Endodermal cell (in vitro differentiated cells): Measurements from ENCODE around the gene TOLLIP. TPM values are rescaled to one million over a fixed set of nuclear protein-coding genes. Genes with fewer than 3 reads are reported as not detected.

Source experiments
- DNase-seq: peaks from one replicate; pipeline ENCODE4 v3.0.0-alpha.2; 2017
- H3K27ac ChIP-seq: 2 replicates; pipeline ENCODE4 v1.5.1; 2013; ENCODE audit warnings: mild to moderate bottlenecking, low read depth, low read length, moderate library complexity
- H3K27me3 ChIP-seq: 2 replicates; pipeline ENCODE4 v1.6.1; 2013; ENCODE audit warnings: mild to moderate bottlenecking, low read length, moderate library complexity; ENCODE audit not compliant: insufficient read depth, control insufficient read depth, poor library complexity, severe bottlenecking
- H3K36me3 ChIP-seq: 2 replicates; pipeline ENCODE4 v1.7.0; 2013; ENCODE audit warnings: mild to moderate bottlenecking, low read length, moderate library complexity; ENCODE audit not compliant: control insufficient read depth, insufficient read depth
- H3K4me1 ChIP-seq: one replicate; pipeline ENCODE4 v1.7.0; 2013; ENCODE audit warnings: low read length; ENCODE audit not compliant: control insufficient read depth, insufficient read depth
- H3K4me3 ChIP-seq: 2 replicates; pipeline ENCODE4 v1.5.1; 2013; ENCODE audit warnings: mild to moderate bottlenecking, low read length, moderate library complexity
- H3K9ac ChIP-seq: 2 replicates; pipeline ENCODE4 v1.6.1; 2013; ENCODE audit warnings: mild to moderate bottlenecking, low read length, moderate library complexity; ENCODE audit not compliant: poor library complexity, severe bottlenecking; ENCODE audit errors: extremely low read depth
- H3K9me3 ChIP-seq: 2 replicates; pipeline ENCODE4 v1.6.1; 2013; ENCODE audit warnings: mild to moderate bottlenecking, low read length, moderate library complexity; ENCODE audit not compliant: control insufficient read depth
- H3K27ac Mint-ChIP-seq: 2 replicates; pipeline ENCODE4 v1.8.0; 2020; ENCODE audit warnings: mixed read lengths
- H3K27me3 Mint-ChIP-seq: 2 replicates; pipeline ENCODE4 v1.8.0; 2021; ENCODE audit warnings: mild to moderate bottlenecking, mixed read lengths; ENCODE audit not compliant: insufficient read depth
- H3K36me3 Mint-ChIP-seq: 2 replicates; pipeline ENCODE4 v1.8.0; 2020; ENCODE audit warnings: low read depth, mixed read lengths
- H3K4me1 Mint-ChIP-seq: 2 replicates; pipeline ENCODE4 v1.8.0; 2020; ENCODE audit warnings: mixed read lengths
- H3K4me3 Mint-ChIP-seq: 2 replicates; pipeline ENCODE4 v1.8.0; 2020; ENCODE audit warnings: mild to moderate bottlenecking, moderate library complexity, mixed read lengths
- H3K9me3 Mint-ChIP-seq: 2 replicates; pipeline ENCODE4 v1.8.0; 2020; ENCODE audit warnings: mild to moderate bottlenecking, mixed read lengths
- WGBS, 2 experiments: methylation state at CpG; one replicate each; pipeline versions ENCODE4 v1.1.5 to v1.1.7; 2013; ENCODE audit warnings: missing lambda C conversion rate in 2 of 2, mixed read lengths in 1 of 2; ENCODE audit not compliant: insufficient coverage in 1 of 2, insufficient read length in 1 of 2; 5-methylcytosine and 5-hydroxymethylcytosine counted together
- total RNA-seq, 2 donors: library from RNA; stranded (reverse); fragmentation: NEBNext Ultra II Directional in 1 of 2; extraction: Animal tissue kit (Norgen Biotek cat#: 25700) in 1 of 2; gene quantifications; 2 replicates in 1 of 2; 3 replicates in 1 of 2; pipeline ENCODE4 v1.2.1, GENCODE V29; 2021
- TF ChIP-seq, protein P1 (sequence below): fragments of 200-600 bp; sonication (generic); conservative IDR thresholded peaks from 2 replicates; pipeline ENCODE4 v1.5.0; 2021; ENCODE audit warnings: antibody characterized with exemption, mild to moderate bottlenecking

The TOLLIP gene
- total RNA-seq, 2 donors from 2014 or later: 34.3 to 37.4 TPM

DNA sequence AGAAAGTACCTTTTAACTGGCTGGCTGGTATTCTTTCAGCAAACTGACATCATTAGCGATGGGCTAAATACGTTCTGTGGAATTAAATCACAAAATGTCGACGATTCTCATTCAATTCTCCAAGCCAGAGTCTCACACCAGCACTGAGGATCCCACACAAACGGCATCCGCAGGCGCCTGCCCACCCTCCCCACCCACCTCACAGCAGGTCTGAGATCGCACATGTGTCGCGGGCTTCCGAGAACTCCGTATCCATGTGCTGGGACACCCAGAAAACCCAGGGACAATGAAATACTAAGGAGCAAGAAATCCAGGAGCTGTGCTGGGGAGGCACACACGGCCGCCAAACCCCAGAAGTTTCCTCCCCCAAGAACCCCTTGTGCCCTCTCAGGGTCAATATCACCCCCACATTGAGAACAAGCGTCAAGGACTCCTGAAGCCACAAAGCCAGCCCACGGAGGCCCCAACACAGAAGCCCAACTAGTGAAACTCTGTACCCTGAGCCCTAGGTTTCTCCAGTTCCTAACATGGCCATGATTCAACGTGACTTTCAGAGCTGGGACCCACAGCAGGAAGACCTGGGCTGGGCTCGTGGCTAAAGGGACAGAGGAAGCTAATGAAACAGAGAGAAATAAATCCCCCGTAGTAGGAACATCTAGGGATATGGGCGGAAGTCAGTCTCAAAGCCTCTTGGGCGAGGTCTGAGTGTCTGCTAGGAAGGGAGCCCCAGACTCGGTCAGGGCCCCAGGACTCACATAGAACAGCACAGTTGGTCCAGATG is 8.0 kb downstream of the TOLLIP start:
- DNase-seq: peak; percentile 30
- Mint-ChIP-seq H3K9me3 (no peaks in the 10 kb centered on the region), H3K36me3 (peaks cover 11% of the 10 kb centered on the region), H3K27me3 (no peaks in the 10 kb centered on the region), H3K4me3 (no peak overlapping the region), H3K27ac (peak overlapping the region; percentile 46), H3K4me1 (peaks cover 11% of the 10 kb centered on the region)
- WGBS, 2 experiments: 92 to 95% methylated on average over 15 to 22 of the region's 22 CpGs
- H3K4me3 ChIP-seq: no peak overlapping the region
- H3K4me1 ChIP-seq: no peaks in the 10 kb centered on the region
- no peaks in the 10 kb centered on the region for H3K9me3 ChIP-seq
- no peak overlapping the region for H3K27ac ChIP-seq
- TF ChIP-seq, protein P1, sequence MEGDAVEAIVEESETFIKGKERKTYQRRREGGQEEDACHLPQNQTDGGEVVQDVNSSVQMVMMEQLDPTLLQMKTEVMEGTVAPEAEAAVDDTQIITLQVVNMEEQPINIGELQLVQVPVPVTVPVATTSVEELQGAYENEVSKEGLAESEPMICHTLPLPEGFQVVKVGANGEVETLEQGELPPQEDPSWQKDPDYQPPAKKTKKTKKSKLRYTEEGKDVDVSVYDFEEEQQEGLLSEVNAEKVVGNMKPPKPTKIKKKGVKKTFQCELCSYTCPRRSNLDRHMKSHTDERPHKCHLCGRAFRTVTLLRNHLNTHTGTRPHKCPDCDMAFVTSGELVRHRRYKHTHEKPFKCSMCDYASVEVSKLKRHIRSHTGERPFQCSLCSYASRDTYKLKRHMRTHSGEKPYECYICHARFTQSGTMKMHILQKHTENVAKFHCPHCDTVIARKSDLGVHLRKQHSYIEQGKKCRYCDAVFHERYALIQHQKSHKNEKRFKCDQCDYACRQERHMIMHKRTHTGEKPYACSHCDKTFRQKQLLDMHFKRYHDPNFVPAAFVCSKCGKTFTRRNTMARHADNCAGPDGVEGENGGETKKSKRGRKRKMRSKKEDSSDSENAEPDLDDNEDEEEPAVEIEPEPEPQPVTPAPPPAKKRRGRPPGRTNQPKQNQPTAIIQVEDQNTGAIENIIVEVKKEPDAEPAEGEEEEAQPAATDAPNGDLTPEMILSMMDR: no peak
- H3K27me3 ChIP-seq: no peaks in the 10 kb centered on the region
- H3K9ac ChIP-seq: no peak overlapping the region
- no peaks in the 10 kb centered on the region for H3K36me3 ChIP-seq

GRCh38 chr11:1300569-1301187 is 8.8 kb downstream of the TOLLIP start:
- 87 to 92% methylated on average over 20 to 26 of the region's 28 CpGs for WGBS, 2 experiments

DNA sequence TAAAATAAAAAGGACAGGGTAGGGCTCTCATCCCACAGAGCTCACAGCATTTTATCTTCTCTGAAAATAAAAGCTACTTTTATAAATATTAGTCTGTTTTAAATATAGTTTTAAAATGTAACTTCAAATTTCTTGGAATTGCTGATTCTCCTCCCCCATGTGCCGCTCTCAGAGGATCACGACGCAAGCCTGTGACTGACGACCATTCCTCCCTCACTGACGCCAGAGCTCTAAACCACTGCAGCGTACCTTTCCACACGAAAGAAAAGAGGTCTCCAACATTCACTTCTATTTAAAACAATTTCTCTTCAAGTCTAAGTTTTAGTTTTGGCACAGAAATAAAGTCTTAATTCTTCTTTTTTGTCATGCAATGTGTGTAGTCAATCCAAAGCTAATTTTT is 9.3 kb downstream of the TOLLIP start:
- Mint-ChIP-seq H3K27ac (no peak overlapping the region), H3K27me3 (no peaks in the 10 kb centered on the region), H3K4me3 (no peak overlapping the region), H3K9me3 (no peaks in the 10 kb centered on the region), H3K36me3 (peaks cover 15% of the 10 kb centered on the region), H3K4me1 (peaks cover 11% of the 10 kb centered on the region)
- Histone ChIP-seq H3K27ac (no peak overlapping the region), H3K9me3 (no peaks in the 10 kb centered on the region), H3K9ac (no peak overlapping the region), H3K27me3 (no peaks in the 10 kb centered on the region), H3K4me3 (no peak overlapping the region), H3K4me1 (no peaks in the 10 kb centered on the region), H3K36me3 (no peaks in the 10 kb centered on the region)
- TF ChIP-seq, protein P1: no peak
- DNase-seq: no peak
- 85 to 88% methylated on average over 7 of the region's 7 CpGs for WGBS, 2 experiments

More at GRCh38 chr11:1300569-1301187, 8.8 kb downstream of the TOLLIP start:
- no peaks in the 10 kb centered on the region for H3K27me3 ChIP-seq
- H3K27ac ChIP-seq: no peak overlapping the region
- TF ChIP-seq, protein P1: no peak
- no peaks in the 10 kb centered on the region for H3K9me3 Mint-ChIP-seq
- H3K4me3 ChIP-seq: no peak overlapping the region
- H3K4me1 Mint-ChIP-seq: peaks cover 11% of the 10 kb centered on the region
- H3K27ac Mint-ChIP-seq: peak overlapping the region; percentile 71
- H3K9ac ChIP-seq: no peak overlapping the region
- no peaks in the 10 kb centered on the region for H3K9me3 ChIP-seq
- no peaks in the 10 kb centered on the region for H3K27me3 Mint-ChIP-seq
- peak; percentile 37 for DNase-seq
- H3K4me3 Mint-ChIP-seq: no peak overlapping the region
- peaks cover 15% of the 10 kb centered on the region for H3K36me3 Mint-ChIP-seq
- no peaks in the 10 kb centered on the region for H3K36me3 ChIP-seq
- H3K4me1 ChIP-seq: no peaks in the 10 kb centered on the region
